Astrocyte of the spinal cord (primary cell): ENCODE results near the gene MYB.

Experiments
- DNase-seq: peaks from one replicate; pipeline ENCODE4 v3.0.0; 2011; ENCODE audit warnings: low read depth, low spot score
- H3K4me3 ChIP-seq: 2 replicates; pipeline ENCODE4 v1.5.1; 2011; ENCODE audit warnings: low read depth, mild to moderate bottlenecking, low read length, moderate library complexity
- in situ Hi-C: cut with HindIII; loops from 2 replicates; pipeline ENCODE4 v1.10.0; 2017; ENCODE audit warnings: low sequenced_read_pairs
- TF ChIP-seq, protein P1 (sequence below): IDR thresholded peaks from 2 replicates; pipeline ENCODE4 v1.5.1; 2012; ENCODE audit warnings: low read depth, mild to moderate bottlenecking, low read length, inconsistent platforms

The MYB gene

GRCh38 chr6:135182071-135183001, 1.2 kb downstream of the MYB start:
- peak; percentile 15 for DNase-seq
- H3K4me3 ChIP-seq = peak overlapping the region; percentile 58
- TF ChIP-seq, protein P1, sequence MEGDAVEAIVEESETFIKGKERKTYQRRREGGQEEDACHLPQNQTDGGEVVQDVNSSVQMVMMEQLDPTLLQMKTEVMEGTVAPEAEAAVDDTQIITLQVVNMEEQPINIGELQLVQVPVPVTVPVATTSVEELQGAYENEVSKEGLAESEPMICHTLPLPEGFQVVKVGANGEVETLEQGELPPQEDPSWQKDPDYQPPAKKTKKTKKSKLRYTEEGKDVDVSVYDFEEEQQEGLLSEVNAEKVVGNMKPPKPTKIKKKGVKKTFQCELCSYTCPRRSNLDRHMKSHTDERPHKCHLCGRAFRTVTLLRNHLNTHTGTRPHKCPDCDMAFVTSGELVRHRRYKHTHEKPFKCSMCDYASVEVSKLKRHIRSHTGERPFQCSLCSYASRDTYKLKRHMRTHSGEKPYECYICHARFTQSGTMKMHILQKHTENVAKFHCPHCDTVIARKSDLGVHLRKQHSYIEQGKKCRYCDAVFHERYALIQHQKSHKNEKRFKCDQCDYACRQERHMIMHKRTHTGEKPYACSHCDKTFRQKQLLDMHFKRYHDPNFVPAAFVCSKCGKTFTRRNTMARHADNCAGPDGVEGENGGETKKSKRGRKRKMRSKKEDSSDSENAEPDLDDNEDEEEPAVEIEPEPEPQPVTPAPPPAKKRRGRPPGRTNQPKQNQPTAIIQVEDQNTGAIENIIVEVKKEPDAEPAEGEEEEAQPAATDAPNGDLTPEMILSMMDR = no peak
- in situ Hi-C loops = no loop called here

- peak overlapping the region; percentile 58 for H3K4me3 ChIP-seq
- DNase-seq = no peak
- TF ChIP-seq, protein P1 = no peak
- in situ Hi-C loops = no loop called here
These were observed 2.0 kb downstream of the MYB start for GRCh38 chr6:135183002-135183531.

GRCh38 chr6:135183532-135184440, 2.7 kb downstream of the MYB start:
- in situ Hi-C loops = no loop called here
- peak overlapping the region; percentile 58 for H3K4me3 ChIP-seq

GRCh38 chr6:135185483-135185882, 4.4 kb downstream of the MYB start:
- H3K4me3 ChIP-seq = no peak overlapping the region
- no peak for DNase-seq
- TF ChIP-seq, protein P1 = no peak
- in situ Hi-C loops = no loop called here

More at GRCh38 chr6:135183532-135184440, 2.7 kb downstream of the MYB start:
- DNase-seq = peak; percentile 45
- TF ChIP-seq, protein P1 = peak; percentile 68

DNA sequence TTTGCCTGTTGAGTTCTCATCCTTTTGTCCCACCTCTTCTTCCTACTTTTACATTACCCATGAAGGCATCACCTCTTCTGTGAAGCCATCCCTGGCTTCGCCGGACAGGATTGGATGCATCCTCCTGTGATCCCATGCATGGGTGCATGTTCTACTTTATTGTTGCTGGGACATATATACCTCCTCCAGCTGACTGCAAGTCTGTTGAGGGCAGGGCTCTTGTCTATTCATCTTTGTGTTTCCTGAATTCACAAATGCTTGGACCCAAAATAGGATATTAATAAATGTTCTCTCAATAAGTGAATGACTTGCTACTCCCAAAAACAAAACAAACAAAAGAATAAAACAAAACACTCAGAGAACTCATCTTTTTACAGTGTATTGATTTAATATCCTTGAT, 5.1 kb downstream of the MYB start:
- no peak for DNase-seq
- H3K4me3 ChIP-seq = no peak overlapping the region
- in situ Hi-C loops = no loop called here
- TF ChIP-seq, protein P1 = no peak

DNA sequence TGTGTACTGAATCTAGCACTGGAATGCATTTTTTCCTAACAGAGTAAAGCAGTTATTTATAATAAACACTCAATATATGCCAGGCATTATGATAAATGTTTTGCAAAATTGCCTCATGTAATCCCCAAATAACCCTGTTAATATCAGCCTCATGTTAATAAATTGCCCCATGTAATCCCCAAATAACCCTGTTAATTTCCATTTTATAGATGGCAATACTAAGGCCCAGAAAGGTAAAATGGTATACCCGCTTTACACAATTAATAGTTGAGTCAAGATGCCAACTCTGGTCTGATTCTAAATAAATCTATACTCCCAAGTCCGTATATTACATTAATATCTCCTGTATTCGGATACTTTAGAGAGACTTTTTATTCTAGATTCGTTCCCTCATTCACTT, 6.3 kb downstream of the MYB start:
- TF ChIP-seq, protein P1 = no peak
- in situ Hi-C loops = no loop called here
- DNase-seq = no peak
- no peak overlapping the region for H3K4me3 ChIP-seq
